Measurements from ENCODE around the gene LIMCH1. TPM values are rescaled to one million over a fixed set of nuclear protein-coding genes. Genes with fewer than 3 reads are reported as not detected.
A peak's percentile ranks its signal among the peaks of the same experiment; 100 is the strongest.

The LIMCH1 gene
- polyA plus RNA-seq, 1 of the 3 experiments (the other 2 are of a cell fraction) = 1.2 TPM

GRCh38 chr4:41748571-41749475, 210.9 kb downstream of the LIMCH1 start, which contains the start of gene PHOX2B:
Gene PHOX2B, minus strand, starts transcription at chr4:41748725. Its CDS starts 115 bp downstream, at chr4:41748610.
- H3K4me2 ChIP-seq = no peak within 1 kb of the TSS
- no peaks in the 10 kb centered on the region for H4K20me1 ChIP-seq (ENCODE audit: insufficient read depth)
- H2AFZ ChIP-seq (ENCODE audit: low read depth) = no peak within 1 kb of the TSS
- H3K79me2 ChIP-seq (ENCODE audit: insufficient read depth) = no peaks in the 10 kb centered on the region
- TF ChIP-seq SMC3 (IDR thresholded peaks at IDR 0.05; ENCODE audit: low read depth, low read length) (no peak), CHD2 (IDR thresholded peaks at IDR 0.05; ENCODE audit: low read length, partially characterized antibody) (peak; percentile 2), IRF3 (IDR thresholded peaks at IDR 0.05; ENCODE audit: low read depth, low read length) (no peak), USF1 (IDR thresholded peaks at IDR 0.05; ENCODE audit: borderline replicate concordance, low read depth) (no peak), SIN3A (IDR thresholded peaks at IDR 0.05; ENCODE audit: borderline replicate concordance, low read depth, low read length) (no peak), GABPA (IDR thresholded peaks at IDR 0.05; ENCODE audit: low read depth) (no peak), GATA2 (CRISPR knock-in tag; IDR thresholded peaks at IDR 0.05) (peak; percentile 38; the same call in 1 of the 2 replicates), MXI1 (IDR thresholded peaks at IDR 0.05; ENCODE audit: low read depth, low read length) (peak; percentile 47; the same call in 1 of the 2 replicates), RCOR1 (IDR thresholded peaks at IDR 0.05; ENCODE audit: low read length) (peak; percentile 71), TAF1 (IDR thresholded peaks at IDR 0.05; ENCODE audit: borderline replicate concordance, low read depth, low read length) (peak; percentile 45; the same call in 1 of the 2 replicates), MEF2A (IDR thresholded peaks at IDR 0.05; ENCODE audit: borderline replicate concordance, low read depth) (no peak), TEAD4 (IDR thresholded peaks at IDR 0.05; ENCODE audit: borderline replicate concordance, insufficient read depth) (no peak), ZBTB33 (IDR thresholded peaks at IDR 0.05; ENCODE audit: borderline replicate concordance, low read depth) (no peak), RAD21 (IDR thresholded peaks at IDR 0.05; ENCODE audit: low read length) (peak; percentile 24), EP300 (IDR thresholded peaks at IDR 0.05; ENCODE audit: borderline replicate concordance in 1 of 2, low read depth in 1 of 2, low read length in 1 of 2) (peak in 1 of 2 experiments; percentile 86; a peak in 2 of 4 replicates), EZH2phosphoT487 (IDR thresholded peaks at IDR 0.05; ENCODE audit: borderline replicate concordance, low read depth) (no peak), MAX (IDR thresholded peaks at IDR 0.05; ENCODE audit: low read depth) (no peak), FOXJ3 (CRISPR knock-in tag; IDR thresholded peaks at IDR 0.05) (peak; percentile 58; the same call in 1 of the 2 replicates), RFX5 (IDR thresholded peaks at IDR 0.05; ENCODE audit: low read length) (no peak), FOSL2 (IDR thresholded peaks at IDR 0.05; ENCODE audit: borderline replicate concordance, low read depth) (no peak), PBX3 (IDR thresholded peaks at IDR 0.05) (peak; percentile 8; the same call in 1 of the 2 replicates), POLR2AphosphoS5 (IDR thresholded peaks at IDR 0.05; ENCODE audit: low read depth, low read length) (no peak)
- H3K27me3 ChIP-seq (ENCODE audit: insufficient read depth) = peaks cover 83% of the 10 kb centered on the region
- H3K4me1 ChIP-seq (ENCODE audit: control insufficient read depth in 1 of 2, insufficient read depth in 2 of 2, low read depth in 1 of 2, low read length in 1 of 2) = peaks cover 0 to 22% of the 10 kb centered on the region in 2 experiments; a peak in 2 of 4 replicates
- H3K9me2 ChIP-seq = no peaks in the 10 kb centered on the region
- no peaks in the 10 kb centered on the region for H3K9me3 ChIP-seq
- H3K36me3 ChIP-seq (replicated peaks in 1 of 2; ENCODE audit: control insufficient read depth in 1 of 2, insufficient read depth in 2 of 2, low read length in 1 of 2) = peaks cover 0 to 1% of the 10 kb centered on the region in 2 experiments
- WGBS (ENCODE audit: low lambda C conversion rate) = 10% methylated on average over 15 of the region's 15 CpGs
- peak within 1 kb of the TSS in 1 of 2 experiments; percentile 56; a peak in 2 of 4 replicates for H3K4me3 ChIP-seq (ENCODE audit: low read depth in 2 of 2, low read length in 1 of 2)
- ChIA-PET CTCF (interaction anchor here (0.7 to 4.5 kb wide), 18 partner anchors 15 to 470 kb away, joined by 3 to 35 read pairs (median 6); no protein-coding TSS in a partner anchor), POLR2A (interaction anchor here (0.6 to 6.3 kb wide), 21 partner anchors 8 to 558 kb away, joined by 3 to 461 read pairs (median 4); partner anchors contain the start of gene TMEM33)
- H3F3A ChIP-seq (replicated peaks; ENCODE audit: insufficient read depth) = no peaks in the 10 kb centered on the region
- DNase-seq = peak; percentile 79
- no peak within 1 kb of the TSS for H3K9ac ChIP-seq
- H3K27ac ChIP-seq (ENCODE audit: low read depth in 2 of 2, low read length in 1 of 2) = peak within 1 kb of the TSS in 1 of 2 experiments; percentile 100; a peak in 2 of 4 replicates
